NCI-H1092 (cell line): Measurements from ENCODE around the gene FLVCR2.
"Not testable (repeated sequence)": the region's sequence is repeated elsewhere in the genome, so short reads cannot be mapped to it uniquely, and the experiment has no call there.

Experiments
- DNase-seq: peaks from one replicate; lab custom pipeline; 2025; lab: John Stamatoyannopoulos, UW

The FLVCR2 gene

GRCh38 chr14:75662966-75663365 lies 84.5 kb downstream of the FLVCR2 start:
- DNase-seq: no peak

- DNase-seq: no peak
Measured at GRCh38 chr14:75667099-75667765, 88.8 kb downstream of the FLVCR2 start.

- no peak for DNase-seq
Measured at GRCh38 chr14:75672605-75673192, 94.3 kb downstream of the FLVCR2 start.

- DNase-seq: no peak
Measured at GRCh38 chr14:75673345-75674035, 95.1 kb downstream of the FLVCR2 start.

GRCh38 chr14:75675265-75675960 lies 97.0 kb downstream of the FLVCR2 start:
- DNase-seq: no peak

GRCh38 chr14:75685910-75686309 lies 107.5 kb downstream of the FLVCR2 start:
- DNase-seq: no peak

GRCh38 chr14:75689012-75689411 lies 110.6 kb downstream of the FLVCR2 start:
- DNase-seq: no peak

GRCh38 chr14:75690010-75690409 lies 111.6 kb downstream of the FLVCR2 start:
- no peak for DNase-seq

GRCh38 chr14:75695025-75695424 lies 116.6 kb downstream of the FLVCR2 start:
- not testable (repeated sequence) for DNase-seq

GRCh38 chr14:75697386-75697785 lies 119.0 kb downstream of the FLVCR2 start:
- DNase-seq: no peak
